Mesangial cell (primary cell): ENCODE measurements around the gene SULT1C2. TPM values are rescaled to one million over a fixed set of nuclear protein-coding genes. Genes with fewer than 3 reads are reported as not detected.

Experiments
- total RNA-seq: library from RNA; depleted of rRNA; stranded (reverse); fragments of >200 nt; gene quantifications from 2 replicates; pipeline ENCODE4 v1.2.3, GENCODE V29; 2015

SULT1C2 gene
- 1.5 and 7.7 TPM in 2 replicates for total RNA-seq

GRCh38 chr2:108288534-108289106, at the start of gene SULT1C2:
TSS of gene SULT1C2 (plus strand) at chr2:108288895. CDS start at chr2:108293668, 4,773 bp downstream.

GRCh38 chr2:108239786-108240185, 48.9 kb upstream of the SULT1C2 start, which contains the start of gene SULT1C3:
TSS of gene SULT1C3 (plus strand) at chr2:108239968. CDS start at chr2:108247195, 7,227 bp downstream.

Other genes starting within 250 kb of the SULT1C2 start
- gene SULT1C3, start 48.9 kb upstream of the SULT1C2 start, total RNA-seq = not detected in 2 replicates
- gene SULT1C4, start 89.1 kb downstream of the SULT1C2 start, total RNA-seq = 24.3 and 90.4 TPM in 2 replicates
- 4.2 and 6.5 TPM in 2 replicates for gene GCC2, start 160.3 kb downstream of the SULT1C2 start, total RNA-seq
- gene LIMS1, start 245.6 kb downstream of the SULT1C2 start, total RNA-seq = 143 and 184 TPM in 2 replicates